GM19238 (cell line): Measurements from ENCODE around the gene RNF125.
"Not testable (repeated sequence)": the region's sequence is repeated elsewhere in the genome, so short reads cannot be mapped to it uniquely, and the experiment has no call there.

ENCODE experiments used
- DNase-seq: peaks from one replicate; pipeline ENCODE4 v3.0.0; 2011; ENCODE audit warnings: low spot score; ENCODE audit not compliant: insufficient read length

RNF125 gene

DNA sequence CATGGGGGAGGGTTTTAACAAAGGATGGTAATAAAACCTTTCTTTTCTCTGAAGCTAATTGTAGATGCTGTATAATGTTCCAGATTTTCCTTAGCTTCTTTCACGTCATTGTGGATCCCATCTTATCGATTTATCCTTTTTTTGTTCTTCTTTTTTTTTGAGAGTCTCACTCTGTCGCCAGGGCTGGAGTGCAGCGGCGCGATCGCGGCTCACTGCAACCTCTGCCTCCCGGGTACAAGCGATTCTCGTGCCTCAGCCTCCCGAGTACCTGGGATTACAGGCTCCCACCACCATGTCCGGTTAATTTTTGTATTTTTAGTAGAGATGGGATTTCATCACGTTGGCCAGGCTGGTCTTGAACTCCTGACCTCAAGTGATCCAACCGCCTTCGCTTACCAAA is 72.2 kb downstream of the RNF125 start:
- DNase-seq, result not testable (repeated sequence)

DNA sequence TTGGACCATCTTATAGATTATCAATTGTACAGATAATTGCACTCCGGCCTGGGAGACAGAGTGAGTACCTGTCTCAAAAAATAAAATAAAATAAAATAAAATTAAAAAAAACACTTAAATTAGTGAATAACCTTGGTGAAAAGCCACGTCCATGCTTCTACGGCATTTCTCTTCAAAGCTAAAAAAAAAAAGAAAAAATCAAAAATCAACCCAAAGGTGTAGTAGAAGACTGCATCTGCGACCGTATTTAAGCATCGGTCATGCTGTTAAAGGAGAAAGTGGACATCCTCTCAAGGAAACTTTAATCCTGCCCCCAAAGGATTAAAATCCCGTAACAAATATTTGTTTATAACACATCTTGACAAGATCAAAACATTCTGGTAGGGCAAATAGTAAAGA is 72.7 kb downstream of the RNF125 start:
- no peak for DNase-seq

DNA sequence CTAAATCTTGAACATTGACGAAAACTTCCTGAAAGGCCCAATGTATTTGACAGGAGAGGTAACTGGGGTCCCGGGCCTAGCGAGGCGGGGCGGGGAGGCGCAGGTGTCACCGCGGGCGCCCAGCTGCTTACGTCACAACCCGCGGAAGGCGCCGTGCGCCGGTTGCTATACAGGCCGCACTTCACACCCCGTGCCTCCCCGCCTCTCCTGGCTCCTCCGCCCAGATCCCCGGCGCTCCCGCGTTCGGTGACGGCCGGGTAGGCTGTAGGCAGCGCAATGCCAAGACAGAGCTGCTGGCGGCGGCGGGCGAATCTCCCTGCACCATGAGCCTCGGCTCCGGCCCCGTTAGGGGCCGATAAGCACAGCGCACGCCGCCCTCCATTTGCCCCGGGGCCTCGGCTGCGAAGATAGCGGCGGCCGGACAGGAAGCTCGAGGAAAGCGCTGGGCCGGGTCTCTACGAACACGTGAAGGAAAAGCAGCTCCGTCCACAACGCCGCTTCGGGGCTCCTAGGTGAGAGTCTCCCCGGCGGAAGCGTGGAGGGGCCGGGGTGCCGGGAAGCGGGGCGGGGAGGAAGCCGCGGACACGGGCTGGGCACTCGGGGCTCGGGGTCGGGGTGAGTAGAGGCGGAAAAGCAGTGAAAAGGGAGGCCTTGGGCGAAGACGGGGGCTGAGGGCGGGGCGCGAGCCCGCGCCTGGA is 73.2 kb downstream of the RNF125 start, which contains the start of gene RNF138:
TSS of gene RNF138 (plus strand) at position 151 of the 698 bp plus-strand sequence. CDS start 903 bp downstream, outside the sequence.
- peak; percentile 71 for DNase-seq

DNA sequence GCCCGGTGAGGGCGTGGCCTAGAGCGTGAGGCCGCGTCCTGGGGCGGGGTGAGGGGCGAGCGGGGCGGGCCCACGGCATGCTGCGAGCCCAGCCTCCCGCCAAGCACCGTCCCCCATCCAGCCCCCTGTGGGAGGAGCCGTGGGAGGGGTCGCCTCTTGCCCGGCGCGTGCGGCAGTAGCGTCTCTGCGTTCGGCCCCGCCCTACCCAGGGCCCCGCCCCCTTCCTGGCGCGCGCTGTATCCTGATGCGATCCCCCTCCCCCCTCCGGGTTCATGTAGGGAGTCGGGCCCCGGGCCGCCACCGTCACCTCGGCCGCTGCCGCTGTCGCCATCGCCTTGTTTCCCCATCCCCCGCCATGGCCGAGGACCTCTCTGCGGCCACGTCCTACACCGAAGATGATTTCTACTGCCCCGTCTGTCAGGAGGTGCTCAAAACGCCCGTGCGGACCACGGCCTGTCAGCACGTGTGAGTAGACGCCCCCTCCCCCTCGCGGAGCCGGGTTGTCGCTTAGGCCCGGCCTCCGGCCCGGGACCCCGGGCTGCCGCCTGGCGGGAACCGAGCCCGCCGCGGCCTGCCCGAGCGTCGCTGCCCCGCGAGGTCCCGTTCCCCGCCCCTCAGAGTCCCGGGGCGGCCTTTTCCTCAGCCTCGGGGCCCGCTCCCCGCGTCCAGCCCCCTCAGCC is 73.9 kb downstream of the RNF125 start:
- peak; percentile 89 for DNase-seq

DNA sequence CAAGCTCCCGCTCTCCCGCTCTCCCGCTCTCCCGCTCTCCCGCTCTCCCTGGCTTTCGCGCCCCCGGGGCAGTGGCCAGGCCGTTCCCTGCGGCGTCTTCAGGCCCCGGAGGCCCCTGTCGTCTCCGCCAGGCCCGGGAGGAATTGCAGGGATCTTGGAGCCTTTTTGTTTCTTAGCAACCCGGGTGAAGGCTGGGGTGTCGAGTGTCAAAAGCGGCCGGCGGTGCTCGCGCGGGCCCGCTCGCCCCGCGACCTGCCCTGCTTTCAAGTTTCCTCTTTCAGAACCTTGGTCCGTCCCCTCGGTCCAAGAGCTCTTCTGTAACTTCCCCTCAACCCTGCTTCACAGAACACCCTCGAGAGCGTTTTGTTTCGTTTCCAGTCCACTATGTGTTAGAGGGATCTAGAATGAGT is 74.5 kb downstream of the RNF125 start:
- DNase-seq, result peak; percentile 41

DNA sequence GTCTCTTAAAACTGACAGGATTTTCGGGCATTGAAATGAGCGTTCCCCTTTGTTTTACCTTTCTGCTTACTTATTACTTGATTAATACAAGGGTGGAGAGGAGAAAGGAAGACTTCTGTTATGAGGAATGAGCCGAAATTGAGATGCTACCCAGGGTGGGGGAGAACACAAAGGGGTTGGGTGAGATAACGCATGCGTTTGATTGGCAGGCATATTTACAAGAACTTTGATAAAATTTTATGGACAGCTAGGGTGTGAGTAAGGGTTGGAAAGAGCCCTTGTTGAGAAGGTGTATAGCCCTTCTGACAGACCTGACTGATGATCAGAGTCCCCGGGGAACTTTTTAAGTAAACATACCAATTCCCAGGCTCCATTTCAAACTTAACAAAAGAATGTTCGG is 74.9 kb downstream of the RNF125 start:
- no peak for DNase-seq

DNA sequence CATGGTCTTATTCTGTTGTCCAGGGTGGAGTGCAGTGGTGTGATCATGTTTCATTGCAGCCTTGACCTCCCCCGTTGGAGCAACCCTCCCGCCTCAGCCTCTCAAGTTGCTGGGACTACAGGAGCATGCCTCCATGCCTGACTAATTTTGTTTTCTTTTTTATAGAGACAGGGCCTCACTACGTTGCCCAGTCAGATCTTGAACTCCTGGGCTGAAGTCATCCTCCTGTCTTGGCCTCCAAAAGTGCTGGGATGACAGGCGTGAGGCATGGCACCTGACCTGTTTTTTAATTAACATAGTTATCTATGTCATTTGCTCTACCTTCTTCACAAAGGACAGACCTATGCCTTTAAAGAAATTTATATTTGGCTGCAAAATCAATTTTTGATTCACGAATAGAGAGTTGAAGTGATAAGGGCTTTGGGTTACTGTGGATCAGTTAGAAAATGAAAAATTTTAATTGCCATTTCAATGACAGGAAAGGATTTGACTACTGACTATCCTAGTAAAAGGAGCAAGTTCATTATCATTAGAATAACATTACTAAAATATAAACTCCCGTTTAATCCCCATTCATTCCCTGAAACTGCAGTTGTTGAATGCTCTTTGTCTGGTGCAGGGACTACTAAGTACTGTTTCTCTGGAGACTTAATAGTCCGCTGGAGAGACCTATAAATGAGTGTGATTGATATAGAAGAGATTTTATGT is 76.7 kb downstream of the RNF125 start:
- DNase-seq, result no peak

DNA sequence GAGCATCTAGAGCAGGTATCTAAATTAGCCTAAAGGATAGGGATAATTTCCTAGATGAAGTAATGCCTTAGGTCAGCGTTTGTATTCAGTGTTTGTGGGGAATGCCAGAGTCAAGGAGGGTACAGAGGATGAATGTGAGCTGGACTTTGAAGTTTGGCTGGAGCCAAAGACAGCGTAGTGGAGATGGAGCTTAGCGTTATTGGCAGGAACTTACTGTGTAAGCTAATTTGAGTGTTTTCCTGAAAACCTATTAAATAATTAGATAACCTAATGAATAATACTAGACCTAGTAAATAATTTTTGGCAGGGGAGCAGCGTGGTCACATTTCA is 77.2 kb downstream of the RNF125 start:
- DNase-seq, result no peak

DNA sequence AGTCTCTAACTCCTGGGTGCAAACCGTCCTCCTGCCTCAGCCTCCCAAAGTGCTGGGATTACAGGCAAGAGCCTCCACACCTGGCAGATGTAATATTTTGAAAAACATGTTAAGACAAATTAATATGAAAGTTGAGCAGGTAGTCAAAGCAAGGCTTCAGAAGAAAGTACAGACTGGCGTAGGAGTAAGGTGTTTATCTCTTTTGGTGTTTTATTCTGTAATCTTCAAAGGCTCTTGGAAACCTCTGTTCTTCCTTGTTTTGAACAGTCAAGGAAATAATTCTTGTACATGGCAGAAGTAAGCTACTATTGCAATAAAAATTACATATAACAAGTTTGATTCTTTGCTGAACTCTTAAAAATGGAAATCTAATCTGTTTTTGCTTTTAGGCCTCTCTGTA is 78.3 kb downstream of the RNF125 start:
- no peak for DNase-seq

DNA sequence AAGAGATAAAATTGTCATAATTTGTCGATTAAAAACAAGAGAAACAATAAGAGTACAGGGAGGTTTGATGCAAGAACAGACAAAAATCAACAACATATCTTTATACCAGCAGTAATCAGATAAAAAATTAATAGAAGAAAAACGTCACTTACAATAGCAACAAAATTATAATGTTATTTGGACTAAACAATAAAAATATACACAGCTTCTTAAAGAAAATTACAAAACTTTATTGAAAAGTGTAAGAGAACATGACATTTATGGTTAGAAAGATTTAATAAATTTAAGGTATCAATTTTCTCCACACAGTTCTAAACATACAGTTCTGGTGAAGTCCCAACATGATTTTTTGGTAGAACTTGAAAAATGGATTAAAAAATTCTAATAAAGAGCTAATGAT is 85.9 kb downstream of the RNF125 start:
- DNase-seq, result no peak

DNA sequence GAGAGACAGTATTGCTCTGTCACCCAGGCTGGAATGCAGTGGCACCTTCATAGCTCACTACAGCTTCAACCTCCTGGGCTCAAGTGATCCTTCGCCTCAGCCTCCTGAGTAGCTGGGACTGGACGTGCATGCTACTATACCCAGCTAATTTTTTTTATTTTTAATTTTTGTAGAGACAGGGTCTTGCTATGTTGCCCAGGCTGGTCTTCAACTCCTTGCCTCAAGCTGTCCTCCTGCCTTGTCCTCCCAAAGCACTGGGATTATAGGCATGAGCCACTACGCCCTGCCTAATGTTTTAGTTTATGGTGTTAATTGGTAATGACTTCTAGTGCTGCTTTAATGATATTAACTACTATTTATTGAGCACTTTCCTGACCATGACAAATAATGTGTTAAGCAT is 91.4 kb downstream of the RNF125 start:
- no peak for DNase-seq

DNA sequence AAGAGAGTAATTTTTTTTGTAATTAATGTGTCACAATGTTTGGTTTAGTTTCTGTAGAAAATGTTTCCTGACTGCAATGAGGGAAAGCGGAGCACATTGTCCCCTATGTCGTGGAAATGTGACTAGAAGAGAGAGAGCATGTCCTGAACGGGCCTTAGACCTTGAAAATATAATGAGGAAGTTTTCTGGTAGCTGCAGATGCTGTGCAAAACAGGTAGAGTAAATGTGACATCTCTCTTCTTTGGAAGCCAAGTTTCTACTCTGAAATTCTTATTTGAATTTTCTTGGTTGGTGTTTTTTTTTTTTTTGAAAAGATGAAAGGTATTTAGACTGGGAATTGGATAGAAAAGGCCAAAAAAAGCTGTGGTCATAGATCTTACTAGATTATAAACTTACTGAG is 93.1 kb downstream of the RNF125 start:
- no peak for DNase-seq

DNA sequence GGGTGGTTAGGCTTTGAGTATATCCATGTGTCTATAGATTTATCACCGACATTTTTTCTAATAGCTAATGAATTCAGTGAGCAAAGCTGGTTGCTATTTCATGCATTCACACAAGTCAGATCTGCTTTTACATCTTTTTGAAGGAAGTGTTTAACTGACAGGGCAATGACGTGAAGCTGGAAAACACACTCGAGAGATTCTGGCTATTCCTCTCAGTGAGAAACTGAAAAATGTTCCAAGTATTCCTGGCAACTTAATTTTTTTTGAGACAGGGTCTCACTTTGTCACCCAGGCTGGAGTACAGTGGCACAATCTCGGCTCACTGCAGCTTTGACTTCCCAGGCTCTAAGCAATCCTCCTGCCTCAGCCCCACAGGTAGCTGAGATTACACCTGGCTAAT is 94.2 kb downstream of the RNF125 start:
- DNase-seq, result no peak

DNA sequence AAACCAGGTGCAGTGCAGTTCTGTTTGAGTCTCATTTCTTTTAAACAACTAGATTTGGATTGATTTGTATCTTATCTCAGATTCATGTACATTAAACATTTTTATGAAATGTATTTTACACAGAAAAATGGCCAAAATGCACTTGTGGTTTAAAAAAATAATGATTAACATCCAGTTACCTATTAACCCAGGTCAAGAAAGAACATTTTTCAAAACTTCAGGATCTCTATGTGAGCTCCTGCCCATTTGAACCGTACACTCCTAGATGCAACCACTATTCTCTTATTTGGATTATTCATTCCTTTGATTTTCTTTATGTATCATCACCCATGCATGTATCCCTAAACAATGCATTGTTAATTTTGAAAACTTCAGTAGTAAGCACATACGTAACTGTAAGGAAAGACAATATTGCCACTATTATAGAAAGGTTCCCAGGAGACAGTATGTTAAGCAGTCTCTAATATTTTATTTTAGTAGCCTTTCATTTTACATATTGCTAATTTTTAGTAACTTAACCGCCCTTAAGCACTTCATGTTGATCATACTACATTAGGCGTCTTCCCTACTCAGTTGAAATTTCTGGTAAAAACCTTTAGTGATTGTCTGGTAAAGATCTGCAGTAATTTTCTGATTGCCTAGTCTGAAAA is 95.8 kb downstream of the RNF125 start:
- DNase-seq, result no peak

DNA sequence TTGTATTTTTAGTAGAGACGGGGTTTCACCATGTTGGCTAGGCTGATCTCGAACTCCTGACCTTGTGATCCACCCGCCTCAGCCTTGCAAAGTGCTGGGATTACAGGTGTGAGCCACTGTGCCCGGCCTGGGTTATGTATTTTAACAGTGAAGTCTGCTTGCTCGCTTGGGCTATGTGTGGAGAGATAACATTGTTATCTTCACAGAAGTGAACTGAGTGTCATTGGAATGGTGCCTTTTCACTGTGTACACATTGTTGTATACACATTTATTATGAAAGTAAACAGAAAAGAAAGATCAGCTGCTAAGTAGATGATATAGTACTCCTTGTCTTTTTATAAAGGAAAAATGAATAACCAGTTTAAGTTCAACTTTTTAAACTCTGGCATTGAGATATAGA is 103.4 kb downstream of the RNF125 start:
- no peak for DNase-seq
